ENCODE data around the gene MAGEF1. TPM values are rescaled to one million over a fixed set of nuclear protein-coding genes. Genes with fewer than 3 reads are reported as not detected.

The MAGEF1 gene
- total and polyA plus RNA-seq, 12 donors: 20.1 to 33.9 (median 30.5) TPM

GRCh38 chr3:184678317-184679055 is 33.4 kb downstream of the MAGEF1 start:
- ATAC-seq (peak; percentile 26 to 56 (median 42)), DNase-seq (no peak)
- Histone ChIP-seq H3K27ac (peak overlapping the region in 5 of 10 donors; percentile 5 to 70 (median 52)), H3K27me3 (no peaks in the 10 kb centered on the region), H3K36me3 (no peaks in the 10 kb centered on the region), H3K4me3 (peak overlapping the region in 1 of 10 donors; percentile 5), H3K9me3 (no peaks in the 10 kb centered on the region), H3K4me1 (peaks cover 0 to 32% (median 12%) of the 10 kb centered on the region in 9 donors)
- intact Hi-C loops (cut with DNase I): no loop called here
- WGBS, 2 donors: 78 to 86% methylated on average over 16 of the region's 16 CpGs
- TF ChIP-seq CTCF (IDR thresholded peaks at IDR 0.05): no peak

GRCh38 chr3:184677344-184678316 is 34.2 kb downstream of the MAGEF1 start:
- Histone ChIP-seq H3K4me1 (peaks cover 0 to 32% (median 12%) of the 10 kb centered on the region in 9 donors), H3K27ac (no peak overlapping the region), H3K36me3 (no peaks in the 10 kb centered on the region), H3K27me3 (no peaks in the 10 kb centered on the region), H3K4me3 (no peak overlapping the region), H3K9me3 (no peaks in the 10 kb centered on the region)
- ATAC-seq: peak in 1 of 8 donors; percentile 24
- DNase-seq: no peak
- intact Hi-C loops (cut with DNase I): no loop called here
- TF ChIP-seq CTCF (IDR thresholded peaks at IDR 0.05): no peak
- 86 to 87% methylated on average over 17 of the region's 17 CpGs for WGBS, 2 donors

GRCh38 chr3:184676927-184677326 is 34.9 kb downstream of the MAGEF1 start:
- intact Hi-C loops (cut with DNase I): no loop called here
- DNase-seq: no peak
- 63 to 76% methylated on average over 8 of the region's 8 CpGs for WGBS, 2 donors
- Histone ChIP-seq H3K9me3 (no peaks in the 10 kb centered on the region), H3K27ac (no peak overlapping the region), H3K27me3 (no peaks in the 10 kb centered on the region), H3K36me3 (no peaks in the 10 kb centered on the region), H3K4me3 (no peak overlapping the region), H3K4me1 (peaks cover 0 to 32% (median 12%) of the 10 kb centered on the region in 9 donors)
- TF ChIP-seq CTCF (IDR thresholded peaks at IDR 0.05): no peak
- peak in 3 of 8 donors; percentile 19 to 35 (median 28) for ATAC-seq

GRCh38 chr3:184674626-184675025 is 37.2 kb downstream of the MAGEF1 start:
- TF ChIP-seq CTCF (IDR thresholded peaks at IDR 0.05): no peak
- DNase-seq (no peak), ATAC-seq (no peak)
- peaks cover 0 to 29% (median 12%) of the 10 kb centered on the region in 9 donors for H3K4me1 ChIP-seq
- no peaks in the 10 kb centered on the region for H3K27me3 ChIP-seq
- H3K36me3 ChIP-seq: no peaks in the 10 kb centered on the region
- 85 to 100% methylated on average over 1 of the region's 1 CpG for WGBS, 2 donors
- no peak overlapping the region for H3K27ac ChIP-seq
- no peak overlapping the region for H3K4me3 ChIP-seq
- intact Hi-C loops (cut with DNase I): no loop called here
- no peaks in the 10 kb centered on the region for H3K9me3 ChIP-seq
